BLaER1 (cell line): ENCODE results near the gene PRMT2.
"Not testable (repeated sequence)": the region's sequence is repeated elsewhere in the genome, so short reads cannot be mapped to it uniquely, and the experiment has no call there.

Source experiments
- H3K27ac ChIP-seq: shearing (Covaris generic); formaldehyde crosslinking; 2 replicates; pipeline ENCODE4 v1.8.1; 2022
- H3K27me3 ChIP-seq: shearing (Covaris generic); formaldehyde crosslinking; 2 replicates; pipeline ENCODE4 v1.8.1; 2022
- H3K36me3 ChIP-seq: shearing (Covaris generic); formaldehyde crosslinking; 2 replicates; pipeline ENCODE4 v1.8.1; 2022
- H3K4me1 ChIP-seq: shearing (Covaris generic); formaldehyde crosslinking; 2 replicates; pipeline ENCODE4 v1.8.1; 2022
- H3K4me2 ChIP-seq: shearing (Covaris generic); formaldehyde crosslinking; 2 replicates; pipeline ENCODE4 v1.8.1; 2022
- H3K4me3 ChIP-seq: shearing (Covaris generic); formaldehyde crosslinking; 2 replicates; pipeline ENCODE4 v1.8.1; 2022
- H3K9ac ChIP-seq: shearing (Covaris generic); formaldehyde crosslinking; 2 replicates; pipeline ENCODE4 v1.8.1; 2022
- H3K9me3 ChIP-seq: shearing (Covaris generic); formaldehyde crosslinking; 2 replicates; pipeline ENCODE4 v1.8.1; 2022
- H4K20me1 ChIP-seq: shearing (Covaris generic); formaldehyde crosslinking; 2 replicates; pipeline ENCODE4 v1.8.1; 2022
- Cebpa-rat ChIP-seq: shearing (Covaris generic); IDR thresholded peaks from 2 replicates; pipeline ENCODE4 v1.8.1; 2022

The PRMT2 gene

DNA sequence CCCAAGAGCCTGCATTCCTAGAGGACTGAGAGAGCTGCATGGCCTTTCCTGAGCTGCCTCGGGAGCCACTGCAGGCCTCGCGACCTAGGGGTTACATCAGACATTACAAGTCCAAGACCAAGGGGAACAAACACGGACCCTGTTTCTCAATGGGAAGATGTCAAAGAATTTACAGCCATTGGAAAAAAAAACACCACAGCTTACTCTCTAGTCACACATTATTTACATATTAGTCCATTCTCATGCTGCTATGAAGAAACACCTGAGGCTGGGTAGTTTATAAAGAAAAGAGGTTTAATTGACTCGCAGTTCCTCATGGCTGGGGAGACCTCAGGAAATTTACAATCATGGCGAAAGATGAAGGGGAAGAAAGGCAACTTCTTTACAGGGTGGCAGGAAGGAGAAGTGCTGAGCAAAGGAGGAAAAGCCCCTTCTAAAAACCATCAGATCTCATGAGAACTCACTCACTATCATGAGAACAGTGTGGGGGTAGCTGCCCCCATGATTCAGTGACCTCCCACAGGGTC, 8.4 kb upstream of the PRMT2 start:
- Histone ChIP-seq H3K36me3 (no peaks in the 10 kb centered on the region), H3K4me2 (no peak overlapping the region), H3K4me3 (no peak overlapping the region), H4K20me1 (no peaks in the 10 kb centered on the region), H3K27ac (no peak overlapping the region), H3K27me3 (no peaks in the 10 kb centered on the region), H3K9ac (no peak overlapping the region), H3K9me3 (peaks cover 34% of the 10 kb centered on the region), H3K4me1 (peaks cover 27% of the 10 kb centered on the region)
- TF ChIP-seq Cebpa-rat = no peak

DNA sequence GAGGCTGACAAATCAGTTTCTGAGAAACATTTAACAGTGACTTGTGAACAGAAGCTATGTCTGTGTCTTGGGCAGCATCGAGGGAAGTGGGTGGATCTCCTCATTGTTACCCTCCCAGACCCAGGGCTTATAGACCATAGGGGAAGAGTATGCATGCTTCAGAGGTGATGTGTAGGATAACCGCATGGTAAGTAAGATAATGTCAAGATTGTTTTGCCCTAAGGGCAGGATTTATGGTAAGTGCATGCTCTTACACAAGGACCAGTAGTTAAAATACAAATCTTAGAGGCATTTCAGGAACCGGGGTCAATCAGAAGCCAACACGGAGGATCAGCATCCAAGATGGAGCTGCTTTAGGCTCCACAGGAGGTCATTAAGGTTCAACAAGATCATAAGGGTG, 7.7 kb upstream of the PRMT2 start:
- no peaks in the 10 kb centered on the region for H4K20me1 ChIP-seq
- no peak overlapping the region for H3K27ac ChIP-seq
- no peak overlapping the region for H3K4me3 ChIP-seq
- no peaks in the 10 kb centered on the region for H3K36me3 ChIP-seq
- no peak overlapping the region for H3K9ac ChIP-seq
- peaks cover 34% of the 10 kb centered on the region for H3K9me3 ChIP-seq
- H3K27me3 ChIP-seq = no peaks in the 10 kb centered on the region
- 0 out of 2 replicates have a peak overlapping the region, but pooled peaks have one; percentile 44 for H3K4me2 ChIP-seq
- H3K4me1 ChIP-seq = peaks cover 20% of the 10 kb centered on the region
- TF ChIP-seq Cebpa-rat = no peak

DNA sequence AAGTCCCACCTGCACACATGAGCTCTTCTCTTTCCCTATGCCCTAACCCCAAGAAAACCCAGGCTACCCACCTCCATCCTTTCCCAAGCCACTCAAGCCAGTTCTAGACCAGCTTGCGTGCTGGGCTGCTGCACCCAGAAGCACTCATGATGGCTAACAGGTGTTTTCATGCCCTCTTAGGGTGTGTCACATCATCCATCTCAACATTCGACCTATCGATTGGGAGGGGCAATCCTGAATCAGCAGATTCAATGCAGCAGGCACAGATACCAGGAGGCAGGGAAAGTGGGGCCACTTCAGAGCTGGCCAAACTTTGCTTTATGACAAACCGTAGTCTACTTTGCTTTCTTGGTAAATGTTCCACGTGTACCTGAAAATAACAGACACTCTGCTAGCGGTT, 6.6 kb upstream of the PRMT2 start:
- Histone ChIP-seq H3K9me3 (peaks cover 34% of the 10 kb centered on the region), H3K27me3 (no peaks in the 10 kb centered on the region), H4K20me1 (no peaks in the 10 kb centered on the region), H3K9ac (no peak overlapping the region), H3K4me2 (peak overlapping the region; percentile 44), H3K4me3 (no peak overlapping the region), H3K4me1 (peaks cover 11% of the 10 kb centered on the region), H3K27ac (no peak overlapping the region), H3K36me3 (no peaks in the 10 kb centered on the region)
- no peak for TF ChIP-seq Cebpa-rat

DNA sequence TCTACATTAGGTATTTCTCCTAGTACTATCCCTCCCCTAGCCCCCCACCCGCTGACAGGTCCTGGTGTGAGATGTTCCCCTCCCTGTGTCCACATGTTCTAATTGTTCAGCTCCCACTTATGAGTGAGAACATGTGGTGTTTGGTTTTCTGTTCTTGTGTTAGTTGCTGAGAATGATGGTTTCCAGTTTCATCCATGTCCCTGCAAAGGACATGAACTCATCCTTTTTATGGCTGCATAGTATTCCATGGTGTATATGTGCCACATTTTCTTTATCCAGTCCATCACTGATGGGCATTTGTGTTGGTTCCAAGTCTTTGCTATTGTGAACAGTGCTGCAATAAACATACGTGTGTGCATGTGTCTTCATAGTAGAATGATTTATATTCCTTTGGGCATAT, 4.6 kb upstream of the PRMT2 start:
- not testable (repeated sequence) for H3K27ac ChIP-seq, H3K27me3 ChIP-seq, H4K20me1 ChIP-seq, H3K36me3 ChIP-seq, H3K4me3 ChIP-seq, H3K4me2 ChIP-seq, H3K9ac ChIP-seq
- Histone ChIP-seq H3K9me3 (peaks cover 14% of the 10 kb centered on the region), H3K4me1 (peaks cover 20% of the 10 kb centered on the region)

DNA sequence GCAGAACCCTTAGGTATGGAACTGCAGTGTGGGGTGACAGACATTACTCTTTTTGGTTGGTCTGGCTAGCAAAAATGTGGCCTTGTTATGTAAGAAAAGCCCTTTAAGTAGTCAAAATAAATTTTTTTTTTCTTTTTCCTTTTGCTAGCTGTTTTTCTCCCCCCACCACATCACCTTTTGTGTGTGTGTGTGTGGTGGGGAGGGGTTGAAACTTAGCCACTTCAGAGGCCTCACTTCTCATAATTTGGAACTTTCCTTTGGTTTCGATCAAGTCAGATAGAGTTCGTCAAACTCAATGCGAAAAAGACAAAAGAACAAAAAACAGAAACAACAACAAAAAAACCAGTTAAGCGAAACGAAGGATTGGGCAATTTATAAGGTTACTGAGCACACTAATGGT, 1.9 kb upstream of the PRMT2 start:
- H3K27me3 ChIP-seq = no peaks in the 10 kb centered on the region
- no peak for TF ChIP-seq Cebpa-rat
- H3K9ac ChIP-seq = no peak overlapping the region
- H3K9me3 ChIP-seq = no peaks in the 10 kb centered on the region
- no peak overlapping the region for H3K27ac ChIP-seq
- no peak overlapping the region for H3K4me2 ChIP-seq
- H3K4me3 ChIP-seq = no peak overlapping the region
- peaks cover 4% of the 10 kb centered on the region; the same call in 1 of the 2 replicates for H3K36me3 ChIP-seq
- peaks cover 39% of the 10 kb centered on the region for H3K4me1 ChIP-seq
- peaks cover 24% of the 10 kb centered on the region for H4K20me1 ChIP-seq

DNA sequence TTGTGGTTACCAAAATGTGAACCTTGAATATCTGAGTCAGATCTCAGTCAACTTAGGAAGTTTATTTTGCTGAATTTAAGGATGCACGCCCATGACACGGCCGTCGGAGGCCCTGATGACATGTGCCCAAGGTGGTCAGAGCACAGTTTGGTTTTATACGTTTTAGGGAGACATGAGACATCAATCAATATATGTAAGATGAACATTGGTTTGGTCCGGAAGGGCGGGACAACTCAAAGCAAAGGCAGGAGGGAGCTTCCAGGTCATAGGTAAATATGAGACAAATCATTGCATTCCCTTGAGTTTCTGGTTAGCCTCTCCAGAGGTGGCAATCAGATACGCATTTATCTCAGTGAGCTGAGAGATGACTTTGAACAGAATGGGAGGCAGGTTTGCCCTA, 1.0 kb upstream of the PRMT2 start:
- H3K4me2 ChIP-seq = peak overlapping the region; percentile 87
- no peak for TF ChIP-seq Cebpa-rat
- H3K9me3 ChIP-seq = no peaks in the 10 kb centered on the region
- H3K27me3 ChIP-seq = no peaks in the 10 kb centered on the region
- peaks cover 42% of the 10 kb centered on the region for H3K4me1 ChIP-seq
- peaks cover 4% of the 10 kb centered on the region; the same call in 1 of the 2 replicates for H3K36me3 ChIP-seq
- H3K9ac ChIP-seq = peak overlapping the region; percentile 86
- peaks cover 24% of the 10 kb centered on the region for H4K20me1 ChIP-seq
- peak overlapping the region; percentile 85 for H3K4me3 ChIP-seq
- H3K27ac ChIP-seq = peak overlapping the region; percentile 92

DNA sequence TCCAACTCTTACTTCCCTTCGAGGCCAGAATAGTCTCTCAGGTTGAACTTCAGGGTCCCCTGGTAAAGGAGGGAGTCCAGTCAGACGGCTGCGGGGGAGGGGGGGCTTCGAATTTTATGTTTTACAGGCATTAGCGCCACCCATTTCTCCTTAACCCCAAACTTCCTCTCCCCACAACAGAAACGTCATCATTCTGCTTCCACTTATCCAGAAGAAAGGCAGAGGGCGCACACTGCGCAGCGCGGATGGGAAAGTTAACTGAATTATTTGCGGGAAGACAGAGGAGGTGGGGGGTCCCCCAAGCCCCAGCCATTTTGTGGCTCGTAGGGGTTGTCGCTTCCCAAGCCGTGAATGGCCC, 529 bp upstream of the PRMT2 start:
- Histone ChIP-seq H3K27ac (peak overlapping the region; percentile 92), H4K20me1 (peaks cover 24% of the 10 kb centered on the region), H3K36me3 (peaks cover 4% of the 10 kb centered on the region; the same call in 1 of the 2 replicates), H3K27me3 (no peaks in the 10 kb centered on the region), H3K4me2 (peak overlapping the region; percentile 87), H3K4me3 (peak overlapping the region; percentile 85), H3K9ac (peak overlapping the region; percentile 86), H3K4me1 (peaks cover 47% of the 10 kb centered on the region), H3K9me3 (no peaks in the 10 kb centered on the region)
- no peak for TF ChIP-seq Cebpa-rat

DNA sequence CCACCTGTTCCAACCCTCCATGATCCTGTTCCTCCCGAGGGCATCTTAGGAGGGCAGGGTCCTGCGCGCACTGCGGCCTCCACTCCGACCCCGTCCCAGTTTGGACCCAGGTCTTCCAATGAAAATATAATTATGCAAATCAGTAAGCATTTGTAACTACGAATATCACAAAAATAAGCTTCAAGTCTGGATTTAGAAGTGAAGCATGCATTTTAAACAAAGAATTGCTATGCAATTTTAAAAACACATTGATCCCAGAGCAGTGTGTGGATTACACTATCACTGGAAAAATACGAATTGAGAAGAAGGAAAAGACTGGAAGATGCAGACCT, 673 bp downstream of the PRMT2 start:
- Histone ChIP-seq H3K4me3 (peak overlapping the region; percentile 85), H3K4me2 (peak overlapping the region; percentile 88), H3K27me3 (no peaks in the 10 kb centered on the region), H3K36me3 (peaks cover 12% of the 10 kb centered on the region), H4K20me1 (peaks cover 24% of the 10 kb centered on the region), H3K9me3 (no peaks in the 10 kb centered on the region), H3K27ac (peak overlapping the region; percentile 92; the same call in 1 of the 2 replicates), H3K4me1 (peaks cover 50% of the 10 kb centered on the region), H3K9ac (peak overlapping the region; percentile 86)
- no peak for TF ChIP-seq Cebpa-rat

DNA sequence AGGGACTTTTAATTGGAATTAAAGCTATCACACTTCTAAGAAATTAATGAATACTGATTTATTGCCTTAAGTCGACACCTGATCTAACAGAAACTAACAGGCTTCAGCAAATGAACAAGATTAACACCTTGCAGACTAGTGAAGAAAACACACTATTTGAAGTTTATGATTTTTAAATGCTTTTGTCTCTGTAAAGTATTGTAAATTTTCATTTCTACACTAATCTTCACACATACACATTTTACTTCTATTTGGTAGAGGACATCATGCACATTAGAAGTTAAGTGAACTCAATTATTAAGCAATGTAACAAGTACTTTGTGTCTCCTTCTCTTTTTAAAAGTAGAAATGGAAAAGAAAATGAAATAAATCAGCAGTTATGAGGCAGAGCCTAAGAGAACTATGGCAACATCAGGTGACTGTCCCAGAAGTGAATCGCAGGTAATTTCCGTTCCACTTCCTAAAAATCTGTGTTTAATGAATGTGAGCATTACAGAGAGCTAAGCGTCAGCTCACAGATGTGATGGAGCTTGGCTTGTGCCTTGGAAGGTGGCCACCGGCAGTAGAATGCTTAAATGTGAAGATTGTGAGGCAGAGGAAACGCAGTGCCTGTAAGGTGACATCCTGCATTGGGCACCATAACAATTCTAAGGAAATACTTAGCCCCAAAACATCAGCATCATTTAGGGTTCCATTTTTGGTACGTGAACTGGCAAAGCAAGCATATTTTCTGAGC, 1.2 kb downstream of the PRMT2 start:
- peaks cover 17% of the 10 kb centered on the region for H3K36me3 ChIP-seq
- peak overlapping the region; percentile 85 for H3K4me3 ChIP-seq
- no peak overlapping the region for H3K27ac ChIP-seq
- H3K4me1 ChIP-seq = peaks cover 50% of the 10 kb centered on the region
- no peak for TF ChIP-seq Cebpa-rat
- H3K4me2 ChIP-seq = peak overlapping the region; percentile 88
- H4K20me1 ChIP-seq = peaks cover 24% of the 10 kb centered on the region
- no peaks in the 10 kb centered on the region for H3K27me3 ChIP-seq
- H3K9ac ChIP-seq = peak overlapping the region; percentile 86
- H3K9me3 ChIP-seq = no peaks in the 10 kb centered on the region

DNA sequence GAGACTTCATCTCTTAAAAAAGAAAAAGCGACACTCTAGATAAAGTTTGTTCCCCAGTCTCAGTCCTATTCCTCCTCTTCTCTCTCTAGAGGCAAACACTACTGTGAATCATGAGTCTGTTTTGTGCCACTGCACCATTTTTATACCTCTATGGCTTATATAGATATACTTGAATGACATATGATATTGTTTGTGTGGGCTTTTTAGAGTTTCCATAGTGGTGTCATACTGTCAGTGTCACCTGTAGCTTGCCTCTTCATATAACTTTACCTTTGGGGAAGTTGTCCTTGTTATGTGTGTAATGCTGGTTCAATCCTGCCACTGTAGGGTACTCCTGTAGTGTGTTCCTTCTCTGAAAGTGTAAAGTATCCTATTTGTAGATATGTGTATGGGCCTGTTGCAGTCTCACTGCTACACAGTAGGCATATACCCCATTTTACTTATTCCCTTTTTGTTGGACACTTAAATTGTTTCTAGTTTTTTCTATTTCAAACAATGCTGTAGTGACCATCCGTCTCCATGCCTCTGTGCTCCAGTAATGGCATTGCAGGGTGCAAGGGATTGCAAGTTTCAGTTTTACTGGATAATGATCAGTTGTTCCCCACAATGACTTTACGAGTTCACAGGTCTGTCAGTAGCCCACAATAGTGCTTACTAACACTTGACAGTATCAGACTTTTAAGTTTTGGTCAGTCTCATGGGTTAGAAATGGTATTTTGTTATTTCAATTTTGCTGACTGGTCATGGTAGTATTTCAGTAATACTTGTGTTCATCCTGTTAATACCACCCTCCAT, 2.7 kb downstream of the PRMT2 start:
- peaks cover 29% of the 10 kb centered on the region for H4K20me1 ChIP-seq
- 0 out of 2 replicates have a peak overlapping the region, but pooled peaks have one; percentile 4 for H3K9ac ChIP-seq
- no peak for TF ChIP-seq Cebpa-rat

More for the DNA sequence above, 2.7 kb downstream of the PRMT2 start:
- Histone ChIP-seq H3K9me3 (no peaks in the 10 kb centered on the region), H3K27ac (no peak overlapping the region), H3K36me3 (peaks cover 30% of the 10 kb centered on the region), H3K4me2 (peak overlapping the region; percentile 17), H3K4me3 (no peak overlapping the region), H3K4me1 (peaks cover 50% of the 10 kb centered on the region), H3K27me3 (no peaks in the 10 kb centered on the region)
